ENCODE measurements around the gene EBI3.

GRCh38 chr19:4260613-4261191 lies 31.4 kb downstream of the EBI3 start:
- TF ChIP-seq CTCF (IDR thresholded peaks at IDR 0.05; ENCODE audit: low read depth, low read length, poor library complexity, severe bottlenecking), result no peak
- no peak for TF ChIP-seq EZH2phosphoT487 (IDR thresholded peaks at IDR 0.05; ENCODE audit: borderline replicate concordance, low read length)

All from DOHH2 (cell line).